ENCODE results near the gene RRP1. TPM values are rescaled to one million over a fixed set of nuclear protein-coding genes. Genes with fewer than 3 reads are reported as not detected.
"Not testable (repeated sequence)": the region's sequence is repeated elsewhere in the genome, so short reads cannot be mapped to it uniquely, and the experiment has no call there.

Gene RRP1
- total RNA-seq, 2 donors from 2014 or later = 33.3 to 57.4 TPM

DNA sequence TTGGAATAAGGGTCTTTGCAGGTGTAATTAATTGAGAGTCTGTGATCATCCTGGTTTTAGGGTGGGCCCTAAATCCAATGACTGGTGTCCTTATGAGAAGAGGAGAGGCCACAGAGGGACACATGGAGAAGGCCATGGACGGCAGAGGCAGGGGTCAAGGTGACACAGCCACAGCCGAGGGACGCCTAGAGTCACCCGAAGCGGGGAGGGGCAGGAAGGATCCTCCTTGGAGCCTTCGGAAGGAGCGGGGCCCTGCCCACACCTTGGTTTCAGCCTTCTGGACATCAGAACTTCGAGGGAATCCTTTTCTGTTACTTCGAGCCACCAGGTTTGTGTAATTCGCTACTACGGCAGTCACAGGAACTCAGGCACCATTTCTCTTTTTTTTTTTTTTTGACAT lies 31.1 kb downstream of the RRP1 start:
- no peaks in the 10 kb centered on the region for H3K4me1 Mint-ChIP-seq
- ATAC-seq (replicated peaks) = no peak
- no peak overlapping the region for H3K4me3 Mint-ChIP-seq
- no peak overlapping the region for H3K27ac Mint-ChIP-seq
- no peaks in the 10 kb centered on the region for H3K27me3 Mint-ChIP-seq
- no peaks in the 10 kb centered on the region for H3K36me3 Mint-ChIP-seq (ENCODE audit: low read depth)
- H3K9me3 Mint-ChIP-seq = peaks cover 5% of the 10 kb centered on the region

DNA sequence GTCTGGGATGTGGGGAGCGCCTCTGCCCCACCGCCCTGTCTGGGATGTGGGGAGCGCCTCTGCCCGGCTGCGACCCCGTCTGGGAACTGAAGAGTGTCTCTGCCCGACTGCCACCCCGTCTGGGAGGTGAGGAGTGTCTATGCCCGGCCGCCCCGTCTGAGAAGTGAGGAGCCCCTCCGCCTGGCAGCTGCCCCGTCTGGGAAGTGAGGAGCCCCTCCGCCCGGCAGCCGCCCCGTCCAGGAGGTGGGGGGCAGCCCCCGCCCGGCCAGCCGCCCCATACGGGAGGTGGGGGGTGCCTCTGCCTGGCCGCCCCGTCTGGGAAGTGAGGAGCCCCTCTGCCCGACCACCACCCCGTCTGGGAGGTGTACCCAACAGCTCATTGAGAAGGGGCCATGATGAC lies 32.8 kb downstream of the RRP1 start:
- not testable (repeated sequence) for H3K27me3 Mint-ChIP-seq; H3K9me3 Mint-ChIP-seq; H3K27ac Mint-ChIP-seq; H3K36me3 Mint-ChIP-seq (ENCODE audit: low read depth); H3K4me1 Mint-ChIP-seq; ATAC-seq (replicated peaks); H3K4me3 Mint-ChIP-seq

DNA sequence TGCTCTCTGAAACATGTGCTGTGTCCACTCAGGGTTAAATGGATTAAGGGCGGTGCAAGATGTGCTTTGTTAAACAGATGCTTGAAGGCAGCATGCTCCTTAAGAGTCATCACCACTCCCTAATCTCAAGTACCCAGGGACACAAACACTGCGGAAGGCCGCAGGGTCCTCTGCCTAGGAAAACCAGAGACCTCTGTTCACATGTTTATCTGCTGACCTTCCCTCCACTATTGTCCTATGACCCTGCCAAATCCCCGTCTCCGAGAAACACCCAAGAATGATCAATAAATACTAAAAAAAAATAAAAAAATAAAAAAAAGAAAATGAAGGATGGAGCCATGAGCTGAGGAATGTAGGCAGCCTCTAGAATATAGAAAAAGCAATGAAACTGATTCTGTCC lies 33.4 kb downstream of the RRP1 start:
- H3K9me3 Mint-ChIP-seq; H3K27ac Mint-ChIP-seq; H3K36me3 Mint-ChIP-seq (ENCODE audit: low read depth); H3K4me1 Mint-ChIP-seq; ATAC-seq (replicated peaks); H3K27me3 Mint-ChIP-seq; H3K4me3 Mint-ChIP-seq: not testable (repeated sequence)

DNA sequence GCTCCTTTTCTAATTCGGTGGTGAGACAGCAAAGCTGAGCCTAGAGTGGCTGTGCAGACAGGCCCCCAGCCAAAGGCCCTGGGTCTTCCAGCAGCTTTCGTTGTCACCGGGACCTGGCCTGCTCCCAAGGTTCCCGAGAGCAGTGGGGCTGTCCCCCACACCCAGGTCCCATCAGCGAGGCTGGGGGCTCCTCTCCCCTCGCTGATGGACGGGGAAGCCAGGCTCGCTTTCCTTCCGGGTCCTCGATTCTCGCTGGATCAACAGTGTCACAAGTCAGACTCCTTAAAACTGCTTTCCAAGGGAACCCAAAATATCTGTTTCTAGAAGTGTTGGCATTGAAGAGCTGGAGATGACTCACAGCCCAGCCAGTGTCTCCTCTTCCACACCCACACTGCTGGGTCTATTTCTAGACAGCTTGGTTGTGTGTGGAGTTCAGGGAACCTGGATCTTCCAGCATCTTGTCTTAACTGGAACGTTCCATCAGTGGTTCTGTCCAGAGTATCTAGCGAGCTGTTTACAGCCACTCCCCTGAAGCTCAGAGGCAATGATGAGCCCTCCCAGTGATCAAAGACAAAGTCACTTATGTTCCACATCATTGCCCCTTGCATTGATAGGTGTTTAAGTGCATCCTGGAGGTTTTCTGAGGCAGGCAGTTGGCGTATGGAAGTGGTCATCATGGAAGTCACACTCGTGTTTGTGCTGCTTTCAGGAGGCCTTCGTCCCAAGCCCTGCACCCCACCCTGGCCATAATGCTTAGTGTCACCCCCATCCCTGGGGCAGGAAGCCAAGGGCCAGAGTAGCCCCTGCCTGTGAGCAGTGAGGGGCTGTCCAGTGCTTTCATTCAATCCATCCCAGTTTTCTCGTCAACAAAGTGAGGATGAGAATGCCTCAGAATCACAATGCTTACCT lies 35.2 kb downstream of the RRP1 start:
- Mint-ChIP-seq H3K36me3 (ENCODE audit: low read depth) (no peaks in the 10 kb centered on the region), H3K4me3 (no peak overlapping the region), H3K4me1 (no peaks in the 10 kb centered on the region), H3K27ac (no peak overlapping the region), H3K9me3 (no peaks in the 10 kb centered on the region), H3K27me3 (peaks cover 6% of the 10 kb centered on the region)
- no peak for ATAC-seq (replicated peaks)

DNA sequence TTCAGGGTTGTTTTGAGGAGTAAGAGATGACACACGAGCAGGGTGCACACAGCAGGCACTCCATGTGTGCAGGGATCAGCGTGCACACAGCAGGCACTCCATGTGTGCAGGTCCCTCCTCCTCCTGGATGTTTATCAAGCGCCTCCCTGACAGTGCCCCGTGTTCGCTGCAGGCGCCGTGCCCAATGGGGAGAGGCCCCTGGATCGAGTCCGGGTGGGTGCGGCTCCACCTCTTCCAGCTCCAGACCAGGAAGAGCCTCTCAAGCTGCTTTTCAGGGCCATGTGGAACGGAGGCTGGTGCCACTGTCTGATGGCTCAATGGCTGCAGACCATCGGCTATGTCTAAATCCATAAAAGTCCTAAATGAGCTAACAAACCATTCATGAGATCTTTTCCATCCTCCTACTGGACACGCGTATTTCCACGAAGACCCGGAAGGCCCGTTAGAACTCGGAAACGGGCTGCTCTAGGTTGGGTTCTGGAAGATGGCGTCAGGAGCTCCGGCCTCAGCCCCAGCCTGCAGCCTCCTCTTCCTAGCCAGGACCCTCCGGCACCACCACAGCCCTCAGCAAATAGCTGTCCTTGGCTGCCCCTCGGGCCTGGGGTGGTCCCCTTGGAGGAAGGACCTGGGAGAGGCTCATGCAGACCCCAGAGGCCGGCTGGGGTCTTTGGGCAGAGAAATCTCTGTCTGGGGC lies 36.0 kb downstream of the RRP1 start:
- no peaks in the 10 kb centered on the region for H3K9me3 Mint-ChIP-seq
- H3K4me1 Mint-ChIP-seq = no peaks in the 10 kb centered on the region
- H3K27me3 Mint-ChIP-seq = peaks cover 6% of the 10 kb centered on the region
- H3K36me3 Mint-ChIP-seq (ENCODE audit: low read depth) = no peaks in the 10 kb centered on the region
- no peak overlapping the region for H3K27ac Mint-ChIP-seq
- no peak for ATAC-seq (replicated peaks)
- no peak overlapping the region for H3K4me3 Mint-ChIP-seq

DNA sequence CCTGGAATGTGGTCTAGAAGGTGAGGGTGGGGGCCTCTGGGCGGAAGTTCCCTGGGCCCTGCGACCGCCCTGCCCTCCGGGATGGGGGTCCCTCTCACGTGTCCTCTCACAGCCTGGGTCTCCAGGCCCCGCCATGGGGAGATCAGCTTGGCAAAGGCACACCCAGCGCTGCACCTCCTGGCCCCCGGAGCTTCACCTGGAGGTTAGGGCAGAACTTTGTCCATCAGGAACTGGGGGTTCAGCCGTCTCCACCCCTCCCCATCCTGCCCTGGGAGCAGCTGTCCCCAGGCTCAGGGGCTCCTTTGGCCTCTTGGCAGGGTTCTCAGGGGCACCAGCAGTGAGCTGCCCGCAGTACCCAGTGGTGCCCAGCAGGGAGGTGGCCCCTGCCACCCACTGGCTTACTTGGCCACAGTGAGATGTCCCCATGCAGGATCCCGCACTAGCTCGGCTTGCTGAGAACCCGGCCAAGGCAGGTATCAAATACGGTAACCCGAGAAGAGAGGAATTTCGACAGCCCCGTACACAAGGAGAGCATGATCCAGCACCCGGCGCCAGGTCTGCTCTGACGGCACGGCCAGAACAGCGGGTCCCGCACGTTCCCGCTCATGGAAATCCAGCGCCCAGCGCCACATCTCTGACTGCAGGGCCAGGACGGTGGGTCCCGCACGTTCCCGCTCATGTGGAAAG lies 36.7 kb downstream of the RRP1 start:
- Mint-ChIP-seq H3K27ac (no peak overlapping the region), H3K4me1 (no peaks in the 10 kb centered on the region), H3K9me3 (no peaks in the 10 kb centered on the region), H3K4me3 (no peak overlapping the region), H3K27me3 (peaks cover 6% of the 10 kb centered on the region), H3K36me3 (ENCODE audit: low read depth) (no peaks in the 10 kb centered on the region)
- ATAC-seq (replicated peaks) = no peak

DNA sequence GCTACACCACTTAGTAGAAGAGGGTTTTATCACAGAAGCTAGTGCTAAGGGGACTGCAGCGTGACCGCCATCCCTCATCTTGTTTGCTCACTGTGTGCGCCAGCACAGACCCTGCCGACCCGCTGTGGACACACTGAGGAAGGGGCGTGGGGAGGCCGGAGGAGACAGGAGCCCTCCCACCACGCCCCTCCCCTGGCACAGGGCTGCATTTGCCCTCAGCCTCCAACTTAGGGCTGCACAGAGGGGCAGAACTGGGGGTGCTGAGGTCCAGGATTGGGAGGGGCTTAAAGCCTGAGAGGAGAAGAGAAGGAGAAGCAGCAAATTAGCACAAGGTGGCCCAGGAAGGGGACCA lies 37.2 kb downstream of the RRP1 start:
- H3K4me3 Mint-ChIP-seq = no peak overlapping the region
- no peaks in the 10 kb centered on the region for H3K36me3 Mint-ChIP-seq (ENCODE audit: low read depth)
- H3K9me3 Mint-ChIP-seq = no peaks in the 10 kb centered on the region
- H3K27ac Mint-ChIP-seq = no peak overlapping the region
- no peak for ATAC-seq (replicated peaks)
- H3K4me1 Mint-ChIP-seq = no peaks in the 10 kb centered on the region
- H3K27me3 Mint-ChIP-seq = peaks cover 6% of the 10 kb centered on the region

DNA sequence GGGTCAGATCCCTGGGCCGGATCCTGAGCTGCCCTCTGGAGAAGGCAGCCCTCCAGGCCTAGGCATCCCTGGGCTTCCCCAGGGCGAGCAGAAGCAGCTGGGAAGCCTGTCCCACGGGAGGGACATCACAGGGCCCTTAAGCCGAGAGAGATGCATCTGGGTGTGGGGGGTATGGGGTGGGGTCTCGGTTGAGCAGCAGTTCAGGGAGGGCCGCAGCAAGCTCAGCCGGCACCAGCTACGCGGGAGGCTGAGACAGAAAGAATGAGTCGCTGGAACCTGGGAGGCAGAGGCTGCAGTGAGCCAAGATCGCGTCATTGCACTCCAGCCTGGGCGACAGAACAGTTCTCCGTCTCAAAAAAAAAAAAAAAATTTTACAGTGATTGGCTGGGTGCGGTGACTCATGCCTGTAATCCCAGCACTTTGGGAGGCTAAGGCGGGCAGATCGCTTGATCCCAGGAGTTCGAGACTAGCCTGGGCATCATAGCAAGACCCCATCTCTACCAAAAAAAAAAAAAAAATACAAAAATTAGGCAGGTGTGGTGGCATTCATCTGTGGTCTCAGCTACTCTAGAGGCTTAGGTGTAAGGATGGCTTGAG lies 37.7 kb downstream of the RRP1 start:
- no peak for ATAC-seq (replicated peaks)
- Mint-ChIP-seq H3K27me3 (peaks cover 6% of the 10 kb centered on the region), H3K4me1 (no peaks in the 10 kb centered on the region), H3K36me3 (ENCODE audit: low read depth) (no peaks in the 10 kb centered on the region), H3K27ac (no peak overlapping the region), H3K4me3 (no peak overlapping the region), H3K9me3 (no peaks in the 10 kb centered on the region)

DNA sequence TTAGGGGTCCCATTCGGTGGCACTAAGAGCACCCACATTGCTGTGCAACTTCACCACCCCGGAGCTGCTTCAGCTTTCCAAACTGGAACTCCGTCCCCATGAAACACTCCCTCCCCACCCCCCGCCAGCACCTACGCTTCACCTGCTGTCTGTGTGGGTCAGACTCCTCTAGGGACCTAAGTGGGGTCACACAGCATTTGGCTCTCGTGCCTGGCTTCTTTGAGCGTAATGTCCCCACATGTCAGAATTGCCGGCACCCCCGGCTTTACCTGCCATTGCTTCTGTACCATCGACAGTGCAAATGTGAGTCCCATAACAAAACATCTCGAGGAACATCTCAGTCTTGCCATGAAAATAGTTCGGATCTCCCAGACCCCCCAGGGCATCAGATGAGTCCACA lies 39.8 kb downstream of the RRP1 start:
- H3K27me3 Mint-ChIP-seq = peaks cover 11% of the 10 kb centered on the region
- no peak overlapping the region for H3K27ac Mint-ChIP-seq

DNA sequence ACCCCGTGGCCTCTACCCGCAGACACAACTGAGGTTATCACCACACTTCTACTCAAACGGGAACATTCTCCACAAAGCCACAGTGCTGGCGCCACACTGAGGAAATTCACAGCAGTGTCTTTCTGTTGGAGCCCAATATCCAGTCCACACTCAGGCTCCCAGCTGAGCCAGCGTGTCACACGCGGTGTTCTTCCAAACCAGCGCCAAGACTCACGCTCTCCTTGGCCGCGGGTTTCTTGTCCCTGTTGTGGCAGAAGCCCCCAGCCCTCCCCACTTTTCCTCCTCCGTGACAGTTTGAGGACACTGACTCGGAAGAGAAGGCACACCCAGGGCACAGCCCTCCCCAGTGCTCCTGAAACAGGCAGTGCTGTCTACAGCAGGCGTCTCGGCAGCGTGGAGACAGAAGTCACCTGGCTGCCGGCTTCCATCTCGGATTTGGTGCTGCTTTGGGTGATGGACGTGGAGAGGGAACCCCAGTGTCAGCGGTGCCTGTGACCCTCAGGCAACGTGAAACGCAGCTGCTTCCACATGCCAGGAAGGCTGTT lies 40.3 kb downstream of the RRP1 start:
- Mint-ChIP-seq H3K27ac (no peak overlapping the region), H3K4me1 (no peaks in the 10 kb centered on the region), H3K27me3 (peaks cover 11% of the 10 kb centered on the region), H3K36me3 (ENCODE audit: low read depth) (no peaks in the 10 kb centered on the region), H3K4me3 (no peak overlapping the region), H3K9me3 (no peaks in the 10 kb centered on the region)
- no peak for ATAC-seq (replicated peaks)

More for the DNA sequence above, 39.8 kb downstream of the RRP1 start:
- no peak overlapping the region for H3K4me3 Mint-ChIP-seq
- H3K4me1 Mint-ChIP-seq = no peaks in the 10 kb centered on the region
- no peaks in the 10 kb centered on the region for H3K9me3 Mint-ChIP-seq
- no peaks in the 10 kb centered on the region for H3K36me3 Mint-ChIP-seq (ENCODE audit: low read depth)
- ATAC-seq (replicated peaks) = no peak

DNA sequence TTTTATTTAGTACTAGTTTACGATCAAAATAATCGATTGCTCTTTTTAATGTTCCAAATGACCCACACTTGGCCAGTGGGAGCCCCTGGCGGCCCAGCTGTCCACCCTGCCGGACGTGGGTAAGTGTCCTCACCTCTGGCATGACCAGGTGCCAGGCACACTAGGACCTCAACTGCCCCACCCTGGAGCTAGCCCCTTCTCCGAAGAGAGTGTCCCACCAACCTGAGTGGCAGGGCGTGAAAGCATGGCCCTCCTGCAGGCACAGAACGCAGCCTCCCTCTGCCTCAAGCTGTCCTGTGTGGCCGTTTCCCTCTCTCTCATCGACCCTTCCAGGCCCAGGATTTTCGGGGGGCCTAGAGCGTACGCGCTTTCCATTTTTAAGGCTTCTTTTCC lies 42.8 kb downstream of the RRP1 start:
- Mint-ChIP-seq H3K4me3 (no peak overlapping the region), H3K27me3 (peaks cover 23% of the 10 kb centered on the region), H3K4me1 (no peaks in the 10 kb centered on the region), H3K27ac (no peak overlapping the region), H3K9me3 (no peaks in the 10 kb centered on the region), H3K36me3 (ENCODE audit: low read depth) (no peaks in the 10 kb centered on the region)
- no peak for ATAC-seq (replicated peaks)

DNA sequence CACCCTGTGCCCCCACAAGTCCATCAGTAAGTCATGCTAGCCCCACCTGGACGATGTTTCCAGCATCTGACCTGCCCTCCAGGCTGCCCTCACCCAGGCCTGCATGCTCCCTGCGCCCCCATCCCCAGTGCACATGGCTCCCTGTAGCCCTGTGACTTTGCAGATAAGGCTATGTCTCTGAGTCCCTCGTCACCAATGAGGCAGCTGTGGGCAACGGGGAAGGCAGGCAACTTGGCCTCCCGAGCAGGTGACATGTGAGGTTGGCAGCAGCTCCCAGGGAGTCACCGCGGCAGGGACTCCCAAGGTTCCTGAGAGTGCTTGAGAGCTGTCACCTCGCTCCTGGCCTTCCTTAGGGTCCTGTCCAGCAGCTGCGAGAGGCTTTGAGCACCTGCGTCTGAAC lies 43.3 kb downstream of the RRP1 start:
- Mint-ChIP-seq H3K27ac (no peak overlapping the region), H3K27me3 (peaks cover 23% of the 10 kb centered on the region), H3K4me1 (no peaks in the 10 kb centered on the region), H3K36me3 (ENCODE audit: low read depth) (no peaks in the 10 kb centered on the region), H3K4me3 (no peak overlapping the region), H3K9me3 (no peaks in the 10 kb centered on the region)
- ATAC-seq (replicated peaks) = no peak

DNA sequence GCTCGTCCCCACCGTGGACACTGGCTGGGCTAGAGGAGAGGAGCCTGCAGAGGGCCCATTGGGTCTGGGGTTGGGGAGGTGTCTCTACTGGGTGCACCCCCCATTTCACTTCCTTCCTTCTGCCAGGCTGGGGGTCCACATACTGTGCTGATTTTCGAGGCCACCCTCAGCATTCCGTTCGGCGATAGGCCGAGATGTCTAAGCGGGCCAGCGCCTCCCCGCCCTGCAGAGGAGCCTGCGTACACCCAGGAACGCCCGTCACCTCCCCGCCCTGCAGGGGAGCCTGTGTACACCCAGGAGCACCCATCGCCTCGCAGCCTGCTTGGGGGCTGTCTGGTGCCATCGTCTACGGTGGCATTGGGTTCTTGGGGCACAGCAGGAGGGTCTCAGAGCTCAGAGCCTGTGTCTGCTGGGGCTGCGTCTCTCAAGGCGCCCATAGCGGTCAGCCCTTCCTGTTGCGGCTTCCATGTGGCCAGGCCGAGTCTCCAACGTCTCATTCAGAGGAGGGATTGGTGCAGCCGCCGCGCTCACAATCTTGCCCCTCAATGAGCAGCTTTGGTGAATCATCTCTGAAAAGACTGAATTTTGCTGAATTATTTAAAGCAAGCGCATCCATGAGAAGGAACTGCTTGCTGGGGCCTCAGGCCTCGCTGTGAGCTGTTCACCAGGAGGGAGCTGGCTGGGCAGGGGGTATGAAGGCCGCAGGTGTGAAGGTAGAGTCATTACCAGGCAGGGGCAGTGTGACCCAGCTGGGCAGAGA lies 44.9 kb downstream of the RRP1 start:
- Mint-ChIP-seq H3K36me3 (ENCODE audit: low read depth) (no peaks in the 10 kb centered on the region), H3K27ac (no peak overlapping the region), H3K27me3 (peaks cover 19% of the 10 kb centered on the region), H3K4me3 (no peak overlapping the region), H3K4me1 (no peaks in the 10 kb centered on the region), H3K9me3 (no peaks in the 10 kb centered on the region)
- no peak for ATAC-seq (replicated peaks)

DNA sequence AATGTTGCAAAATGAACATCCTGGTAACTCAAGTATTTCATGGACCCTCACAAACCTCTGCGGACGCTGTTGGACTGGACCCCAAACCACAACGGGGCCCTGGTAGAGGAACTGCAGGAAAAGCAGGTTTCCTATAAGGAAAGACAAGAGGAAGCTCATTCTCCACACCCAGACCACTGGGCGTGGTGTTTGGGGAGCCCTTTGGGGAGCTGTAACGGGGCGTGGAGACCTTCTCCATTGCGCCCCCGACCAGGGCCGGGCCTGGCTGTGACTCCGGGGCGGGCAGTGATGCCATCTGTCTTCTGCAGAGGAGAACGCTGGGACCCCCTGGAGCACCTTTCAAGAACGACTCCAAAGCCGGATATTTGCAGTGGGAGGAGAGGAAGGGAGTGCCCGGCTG lies 45.7 kb downstream of the RRP1 start:
- no peak overlapping the region for H3K4me3 Mint-ChIP-seq
- H3K27me3 Mint-ChIP-seq = peaks cover 17% of the 10 kb centered on the region
- no peak overlapping the region for H3K27ac Mint-ChIP-seq
- H3K9me3 Mint-ChIP-seq = no peaks in the 10 kb centered on the region
- no peaks in the 10 kb centered on the region for H3K36me3 Mint-ChIP-seq (ENCODE audit: low read depth)
- no peak for ATAC-seq (replicated peaks)
- H3K4me1 Mint-ChIP-seq = no peaks in the 10 kb centered on the region
